ENCODE data around the gene SORCS2. TPM values are rescaled to one million over a fixed set of nuclear protein-coding genes. Genes with fewer than 3 reads are reported as not detected.

The SORCS2 gene
- total RNA-seq, 1 experiment from 2014 or later, result 0.06 TPM

DNA sequence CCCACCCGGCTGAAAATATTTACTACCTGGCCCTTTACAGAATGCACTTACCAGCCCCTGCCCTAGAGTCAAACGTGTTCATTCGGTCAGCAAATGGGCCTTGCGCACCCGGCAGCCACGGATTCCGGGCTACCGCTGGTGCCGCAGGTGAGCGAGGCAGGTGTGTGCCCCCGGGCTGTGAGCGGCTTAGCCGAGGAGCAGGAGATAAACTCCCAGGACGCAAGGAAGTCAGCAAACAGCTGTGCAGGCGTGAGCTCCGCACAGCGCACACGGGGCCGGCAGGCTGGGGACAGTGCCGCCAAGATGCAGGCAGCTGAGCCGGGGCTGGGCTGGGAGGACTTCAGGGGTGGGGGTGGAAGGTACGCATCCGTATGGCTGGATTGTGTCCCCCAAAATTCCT lies 453.6 kb downstream of the SORCS2 start:
- TF ChIP-seq CTCF (conservative IDR thresholded peaks at IDR 0.05; ENCODE audit: low read depth, low read length) (no peak), EZH2 (IDR thresholded peaks at IDR 0.05; ENCODE audit: borderline replicate concordance, low read depth, low read length, poor library complexity, severe bottlenecking) (no peak)
- Histone ChIP-seq H3K27ac (ENCODE audit: low read depth, low read length, poor library complexity, severe bottlenecking) (no peak overlapping the region), H3K9me3 (ENCODE audit: low read depth, low read length, poor library complexity, severe bottlenecking) (no peaks in the 10 kb centered on the region), H3K36me3 (ENCODE audit: insufficient read depth, low read length, poor library complexity, severe bottlenecking) (no peaks in the 10 kb centered on the region), H3K4me3 (ENCODE audit: low read depth, low read length, poor library complexity, severe bottlenecking) (no peak overlapping the region), H3K27me3 (replicated peaks; ENCODE audit: insufficient read depth, low read depth, low read length, poor library complexity) (peaks cover 3% of the 10 kb centered on the region), H3K4me1 (ENCODE audit: insufficient read depth, low read length, poor library complexity, severe bottlenecking) (no peaks in the 10 kb centered on the region)
- intact Hi-C loops (cut with micrococcal nuclease; ENCODE audit: unreplicated experiment), result no loop called here
- DNase-seq (ENCODE audit: low spot score), result no peak
- ChIA-PET POLR2A (ENCODE audit: low non-redundant PET) (no interaction called here), CTCF (no interaction called here)
- no TSS peak for BruUV-seq (replicated peaks)

DNA sequence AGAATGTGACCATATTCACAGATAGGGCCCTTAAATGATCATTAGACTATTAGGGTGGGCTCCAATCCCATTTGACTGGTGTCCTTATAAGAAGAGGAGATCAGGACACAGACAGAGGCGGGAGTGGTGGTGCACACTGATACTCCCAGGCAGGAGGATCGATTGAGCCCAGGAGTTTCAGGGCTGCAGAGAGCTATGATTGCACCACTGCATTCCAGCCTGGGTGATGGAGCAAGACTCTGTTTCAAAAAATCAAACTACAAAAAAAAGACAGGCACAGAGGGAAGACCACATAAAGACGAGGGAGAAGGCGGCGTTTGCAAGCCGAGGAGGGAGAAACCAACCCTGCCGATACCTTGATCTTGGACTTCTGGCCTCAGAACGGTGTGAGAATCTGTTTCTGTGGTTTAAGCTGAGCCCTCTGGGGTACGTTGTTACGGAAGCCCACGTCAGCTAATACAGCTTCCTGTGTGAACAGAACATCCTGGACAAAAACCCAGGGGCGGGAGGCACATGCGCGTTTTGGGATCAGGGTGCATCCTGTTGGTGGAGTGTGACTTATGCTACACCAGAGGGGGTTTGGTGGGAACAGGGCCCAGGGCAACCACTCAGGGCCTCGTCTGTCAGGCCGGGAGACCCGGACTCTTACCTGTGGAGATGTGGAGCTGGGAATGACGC lies 454.2 kb downstream of the SORCS2 start:
- Histone ChIP-seq H3K4me1 (ENCODE audit: insufficient read depth, low read length, poor library complexity, severe bottlenecking) (no peaks in the 10 kb centered on the region), H3K4me3 (ENCODE audit: low read depth, low read length, poor library complexity, severe bottlenecking) (no peak overlapping the region), H3K27ac (ENCODE audit: low read depth, low read length, poor library complexity, severe bottlenecking) (no peak overlapping the region), H3K36me3 (ENCODE audit: insufficient read depth, low read length, poor library complexity, severe bottlenecking) (no peaks in the 10 kb centered on the region), H3K27me3 (replicated peaks; ENCODE audit: insufficient read depth, low read depth, low read length, poor library complexity) (peaks cover 3% of the 10 kb centered on the region), H3K9me3 (ENCODE audit: low read depth, low read length, poor library complexity, severe bottlenecking) (no peaks in the 10 kb centered on the region)
- POLR2A ChIA-PET (ENCODE audit: low non-redundant PET), result no interaction called here
- no peak for TF ChIP-seq EZH2 (IDR thresholded peaks at IDR 0.05; ENCODE audit: borderline replicate concordance, low read depth, low read length, poor library complexity, severe bottlenecking)
- intact Hi-C loops (cut with micrococcal nuclease; ENCODE audit: unreplicated experiment), result no loop called here
- no TSS peak for BruUV-seq (replicated peaks)
- CTCF ChIA-PET, result no interaction called here
- no peak for DNase-seq (ENCODE audit: low spot score)

- POLR2A ChIA-PET (ENCODE audit: low non-redundant PET), result no interaction called here
- Histone ChIP-seq H3K36me3 (ENCODE audit: insufficient read depth, low read length, poor library complexity, severe bottlenecking) (no peaks in the 10 kb centered on the region), H3K4me1 (ENCODE audit: insufficient read depth, low read length, poor library complexity, severe bottlenecking) (no peaks in the 10 kb centered on the region), H3K9me3 (ENCODE audit: low read depth, low read length, poor library complexity, severe bottlenecking) (no peaks in the 10 kb centered on the region), H3K4me3 (ENCODE audit: low read depth, low read length, poor library complexity, severe bottlenecking) (no peak overlapping the region), H3K27me3 (replicated peaks; ENCODE audit: insufficient read depth, low read depth, low read length, poor library complexity) (peaks cover 3% of the 10 kb centered on the region), H3K27ac (ENCODE audit: low read depth, low read length, poor library complexity, severe bottlenecking) (no peak overlapping the region)
- CTCF ChIA-PET, result no interaction called here
- TF ChIP-seq CTCF (conservative IDR thresholded peaks at IDR 0.05; ENCODE audit: low read depth, low read length) (no peak), EZH2 (IDR thresholded peaks at IDR 0.05; ENCODE audit: borderline replicate concordance, low read depth, low read length, poor library complexity, severe bottlenecking) (no peak)
- intact Hi-C loops (cut with micrococcal nuclease; ENCODE audit: unreplicated experiment), result no loop called here
- DNase-seq (ENCODE audit: low spot score), result no peak
- no TSS peak for BruUV-seq (replicated peaks)
These were observed 454.8 kb downstream of the SORCS2 start for GRCh38 chr4:7647186-7647585.

Data from A673 (cell line).